ENCODE data around the gene LEKR1. TPM values are rescaled to one million over a fixed set of nuclear protein-coding genes. Genes with fewer than 3 reads are reported as not detected.
A peak's percentile ranks its signal among the peaks of the same experiment; 100 is the strongest.

The LEKR1 gene
- total RNA-seq, 1 donor: 0.36 TPM

DNA sequence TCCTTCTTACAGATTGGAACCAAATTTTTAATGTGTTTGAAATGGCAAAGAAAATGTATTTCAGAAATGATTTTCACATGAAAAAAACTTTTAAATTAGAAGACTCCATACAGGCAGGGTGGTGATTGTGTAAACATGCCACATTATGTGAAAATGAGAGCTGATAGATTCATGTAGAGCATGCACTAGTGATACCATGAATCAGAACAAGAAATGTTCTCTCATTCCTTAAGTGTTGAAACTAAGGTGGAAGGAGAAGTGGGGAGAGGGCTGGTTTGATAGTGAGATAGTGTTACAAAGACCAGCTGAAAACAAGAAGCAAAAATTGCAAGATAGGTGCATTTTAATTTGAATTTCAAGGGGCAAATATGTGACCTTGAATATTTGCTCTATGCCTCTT is 233.5 kb downstream of the LEKR1 start:
- TF ChIP-seq, protein P1, sequence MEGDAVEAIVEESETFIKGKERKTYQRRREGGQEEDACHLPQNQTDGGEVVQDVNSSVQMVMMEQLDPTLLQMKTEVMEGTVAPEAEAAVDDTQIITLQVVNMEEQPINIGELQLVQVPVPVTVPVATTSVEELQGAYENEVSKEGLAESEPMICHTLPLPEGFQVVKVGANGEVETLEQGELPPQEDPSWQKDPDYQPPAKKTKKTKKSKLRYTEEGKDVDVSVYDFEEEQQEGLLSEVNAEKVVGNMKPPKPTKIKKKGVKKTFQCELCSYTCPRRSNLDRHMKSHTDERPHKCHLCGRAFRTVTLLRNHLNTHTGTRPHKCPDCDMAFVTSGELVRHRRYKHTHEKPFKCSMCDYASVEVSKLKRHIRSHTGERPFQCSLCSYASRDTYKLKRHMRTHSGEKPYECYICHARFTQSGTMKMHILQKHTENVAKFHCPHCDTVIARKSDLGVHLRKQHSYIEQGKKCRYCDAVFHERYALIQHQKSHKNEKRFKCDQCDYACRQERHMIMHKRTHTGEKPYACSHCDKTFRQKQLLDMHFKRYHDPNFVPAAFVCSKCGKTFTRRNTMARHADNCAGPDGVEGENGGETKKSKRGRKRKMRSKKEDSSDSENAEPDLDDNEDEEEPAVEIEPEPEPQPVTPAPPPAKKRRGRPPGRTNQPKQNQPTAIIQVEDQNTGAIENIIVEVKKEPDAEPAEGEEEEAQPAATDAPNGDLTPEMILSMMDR (IDR thresholded peaks at IDR 0.05; ENCODE audit: extremely low read depth, low read depth, low read length): no peak
- H3K79me2 ChIP-seq (ENCODE audit: insufficient read depth, low read length): no peaks in the 10 kb centered on the region
- no peaks in the 10 kb centered on the region for H3K9me3 ChIP-seq (ENCODE audit: low read depth, low read length)
- no peaks in the 10 kb centered on the region for H3K36me3 ChIP-seq (ENCODE audit: insufficient read depth, low read length)
- peak; percentile 57 for DNase-seq (ENCODE audit: insufficient read length, low spot score, missing footprints)
- H3K27ac ChIP-seq (ENCODE audit: low read depth, low read length): no peak overlapping the region
- no peaks in the 10 kb centered on the region for H4K20me1 ChIP-seq (ENCODE audit: insufficient read depth, low read length)
- no peaks in the 10 kb centered on the region for H3K4me1 ChIP-seq (ENCODE audit: insufficient read depth, low read length)
- no peaks in the 10 kb centered on the region for H3K27me3 ChIP-seq (ENCODE audit: insufficient read depth, low read length)
- no peak overlapping the region for H2AFZ ChIP-seq (ENCODE audit: low read length)
- H3K4me3 ChIP-seq (ENCODE audit: insufficient read depth, low read length): no peak overlapping the region
- H3K4me2 ChIP-seq (ENCODE audit: insufficient read depth, low read length): no peak overlapping the region

DNA sequence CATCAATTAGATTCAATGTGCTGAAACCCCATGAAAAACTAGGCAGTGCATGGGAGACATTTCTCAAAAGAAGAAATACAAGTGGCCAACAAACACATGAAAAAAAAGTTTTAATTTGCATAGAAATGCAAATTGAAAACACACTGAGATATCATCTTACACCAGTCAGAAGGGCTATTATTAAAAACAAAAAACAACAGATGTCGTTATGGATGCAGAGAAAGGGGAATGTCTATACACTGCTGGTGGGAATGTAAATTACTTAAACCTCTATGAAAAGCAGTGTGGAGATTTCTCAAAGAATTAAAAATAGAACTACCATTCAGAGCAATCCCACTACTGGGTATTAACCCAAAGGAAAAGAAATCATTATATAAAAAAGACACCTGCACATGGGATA is 235.1 kb downstream of the LEKR1 start:
- Histone ChIP-seq H2AFZ (ENCODE audit: low read length) (no peak overlapping the region), H3K27ac (ENCODE audit: low read depth, low read length) (no peak overlapping the region), H3K4me1 (ENCODE audit: insufficient read depth, low read length) (peaks cover 2% of the 10 kb centered on the region), H3K4me2 (ENCODE audit: insufficient read depth, low read length) (no peak overlapping the region), H3K9me3 (ENCODE audit: low read depth, low read length) (no peaks in the 10 kb centered on the region), H3K4me3 (ENCODE audit: insufficient read depth, low read length) (no peak overlapping the region), H3K79me2 (ENCODE audit: insufficient read depth, low read length) (no peaks in the 10 kb centered on the region), H3K36me3 (ENCODE audit: insufficient read depth, low read length) (no peaks in the 10 kb centered on the region), H3K27me3 (ENCODE audit: insufficient read depth, low read length) (no peaks in the 10 kb centered on the region), H4K20me1 (ENCODE audit: insufficient read depth, low read length) (no peaks in the 10 kb centered on the region)
- DNase-seq (ENCODE audit: insufficient read length, low spot score, missing footprints): no peak
- TF ChIP-seq, protein P1 (IDR thresholded peaks at IDR 0.05; ENCODE audit: extremely low read depth, low read depth, low read length): no peak

DNA sequence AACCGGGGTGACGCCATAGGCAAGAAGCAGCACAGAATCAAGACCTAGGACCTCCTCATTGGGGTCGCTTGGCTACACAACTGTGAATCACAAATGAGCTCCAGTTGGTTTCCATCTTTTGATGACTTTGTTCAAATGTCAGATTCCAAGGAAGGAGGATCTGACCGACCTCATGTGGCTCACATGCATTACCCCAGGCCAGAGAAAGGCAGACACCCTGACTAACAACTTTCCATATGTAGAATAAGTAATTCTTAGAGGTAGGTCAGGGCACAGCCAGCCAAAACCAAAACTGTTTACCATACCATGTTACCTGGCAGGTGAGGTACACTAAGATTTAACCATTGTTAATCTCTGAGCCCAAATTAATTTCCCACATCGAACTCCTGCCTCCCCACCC is 237.3 kb downstream of the LEKR1 start:
- TF ChIP-seq, protein P1 (IDR thresholded peaks at IDR 0.05; ENCODE audit: extremely low read depth, low read depth, low read length): no peak
- Histone ChIP-seq H4K20me1 (ENCODE audit: insufficient read depth, low read length) (no peaks in the 10 kb centered on the region), H3K4me2 (ENCODE audit: insufficient read depth, low read length) (no peak overlapping the region), H3K36me3 (ENCODE audit: insufficient read depth, low read length) (no peaks in the 10 kb centered on the region), H3K79me2 (ENCODE audit: insufficient read depth, low read length) (no peaks in the 10 kb centered on the region), H3K9me3 (ENCODE audit: low read depth, low read length) (no peaks in the 10 kb centered on the region), H3K4me3 (ENCODE audit: insufficient read depth, low read length) (no peak overlapping the region), H3K27ac (ENCODE audit: low read depth, low read length) (no peak overlapping the region), H3K27me3 (ENCODE audit: insufficient read depth, low read length) (no peaks in the 10 kb centered on the region), H2AFZ (ENCODE audit: low read length) (no peak overlapping the region), H3K4me1 (ENCODE audit: insufficient read depth, low read length) (peaks cover 14% of the 10 kb centered on the region)
- DNase-seq (ENCODE audit: insufficient read length, low spot score, missing footprints): no peak

DNA sequence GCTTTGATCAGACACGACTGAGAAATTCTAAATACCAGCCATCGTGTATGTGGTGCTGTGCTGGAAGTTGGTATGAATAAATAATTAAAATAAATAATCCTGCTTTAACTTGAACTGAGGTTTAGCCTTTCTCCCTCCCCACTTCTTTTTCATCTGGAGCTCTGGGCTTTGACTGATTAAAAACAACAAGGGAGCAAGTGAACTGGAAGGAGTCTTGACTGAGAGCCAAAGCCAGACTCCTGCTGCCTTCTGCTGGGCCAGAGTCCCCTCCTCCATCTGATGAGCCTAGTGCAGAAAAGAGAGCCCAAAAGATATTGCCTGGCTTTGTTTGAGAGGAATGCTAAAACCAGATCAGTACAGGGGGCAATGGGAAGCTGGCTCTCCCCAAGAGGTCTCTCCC is 237.8 kb downstream of the LEKR1 start:
- Histone ChIP-seq H3K27ac (ENCODE audit: low read depth, low read length) (no peak overlapping the region), H3K79me2 (ENCODE audit: insufficient read depth, low read length) (no peaks in the 10 kb centered on the region), H2AFZ (ENCODE audit: low read length) (no peak overlapping the region), H3K9me3 (ENCODE audit: low read depth, low read length) (no peaks in the 10 kb centered on the region), H3K4me3 (ENCODE audit: insufficient read depth, low read length) (no peak overlapping the region), H4K20me1 (ENCODE audit: insufficient read depth, low read length) (no peaks in the 10 kb centered on the region), H3K4me1 (ENCODE audit: insufficient read depth, low read length) (peaks cover 14% of the 10 kb centered on the region), H3K4me2 (ENCODE audit: insufficient read depth, low read length) (no peak overlapping the region), H3K27me3 (ENCODE audit: insufficient read depth, low read length) (no peaks in the 10 kb centered on the region), H3K36me3 (ENCODE audit: insufficient read depth, low read length) (no peaks in the 10 kb centered on the region)
- no peak for DNase-seq (ENCODE audit: insufficient read length, low spot score, missing footprints)
- TF ChIP-seq, protein P1 (IDR thresholded peaks at IDR 0.05; ENCODE audit: extremely low read depth, low read depth, low read length): no peak
